ENCODE results near the gene PDE9A. TPM values are rescaled to one million over a fixed set of nuclear protein-coding genes. Genes with fewer than 3 reads are reported as not detected.

PDE9A gene
- total RNA-seq, 4 donors from 2014 or later: 6.9 to 13.0 (median 11.1) TPM

DNA sequence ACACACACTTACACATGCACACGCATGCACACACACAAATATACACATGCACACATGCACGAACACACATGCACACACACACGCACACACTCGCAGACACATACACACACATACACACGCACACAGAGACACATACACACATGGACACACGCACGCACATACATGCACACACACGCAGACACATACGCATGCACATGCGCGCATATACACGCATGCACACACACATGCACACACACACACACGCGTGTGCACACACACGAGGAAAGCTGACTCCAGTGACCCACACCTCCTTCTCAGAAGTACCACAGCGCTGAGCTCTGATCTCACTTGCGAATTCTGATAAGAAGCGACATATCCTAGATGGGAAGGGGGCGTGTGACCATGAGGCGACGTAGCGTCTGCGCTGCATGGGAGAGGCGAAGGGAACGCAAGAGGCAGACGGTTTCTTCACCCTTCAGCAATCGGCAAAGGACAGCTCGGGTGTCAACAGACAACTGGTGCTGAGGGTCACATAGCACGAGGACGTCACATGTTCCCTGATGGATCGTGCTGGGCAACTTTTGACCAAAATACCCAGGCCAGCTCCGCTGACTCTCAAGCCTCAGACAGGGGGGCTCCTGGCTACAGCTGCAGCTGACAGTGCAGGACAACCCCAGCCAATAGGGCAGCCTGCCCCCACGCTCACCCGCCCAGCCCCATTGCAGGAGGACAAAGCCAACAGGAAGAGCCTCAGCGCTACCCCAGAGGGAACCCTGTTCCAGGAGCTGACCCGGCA, 16.0 kb upstream of the PDE9A start:
- DNase-seq: no peak
- no peak overlapping the region for H3K4me3 ChIP-seq (replicated peaks in 1 of 3)
- TF ChIP-seq CTCF (IDR thresholded peaks at IDR 0.05): no peak
- no peak for TF ChIP-seq POLR2A (IDR thresholded peaks at IDR 0.05)
- no peak overlapping the region for H3K27ac ChIP-seq
- no peaks in the 10 kb centered on the region for H3K27me3 ChIP-seq
- no peaks in the 10 kb centered on the region for H3K36me3 ChIP-seq
- no peaks in the 10 kb centered on the region for H3K9me3 ChIP-seq
- intact Hi-C loops (cut with DNase I): loop anchor here (10.0 kb wide), 1 partner anchor 57 kb away; no protein-coding TSS in a partner anchor
- WGBS, 2 donors: 85 to 88% methylated on average over 36 of the region's 36 CpGs
- peaks cover 9 to 13% of the 10 kb centered on the region in 2 donors for H3K4me1 ChIP-seq

- no peak for DNase-seq
- Histone ChIP-seq H3K27me3 (no peaks in the 10 kb centered on the region), H3K4me1 (peaks cover 9 to 13% of the 10 kb centered on the region in 2 donors), H3K27ac (no peak overlapping the region), H3K9me3 (no peaks in the 10 kb centered on the region), H3K4me3 (replicated peaks in 1 of 3) (no peak overlapping the region), H3K36me3 (no peaks in the 10 kb centered on the region)
- WGBS, 2 donors: 58 to 65% methylated on average over 13 to 19 of the region's 19 CpGs
- no peak for TF ChIP-seq POLR2A (IDR thresholded peaks at IDR 0.05)
- intact Hi-C loops (cut with DNase I): loop anchor here (10.0 kb wide), 1 partner anchor 56 kb away; no protein-coding TSS in a partner anchor
These were observed 15.1 kb upstream of the PDE9A start for GRCh38 chr21:42638266-42638863.

DNA sequence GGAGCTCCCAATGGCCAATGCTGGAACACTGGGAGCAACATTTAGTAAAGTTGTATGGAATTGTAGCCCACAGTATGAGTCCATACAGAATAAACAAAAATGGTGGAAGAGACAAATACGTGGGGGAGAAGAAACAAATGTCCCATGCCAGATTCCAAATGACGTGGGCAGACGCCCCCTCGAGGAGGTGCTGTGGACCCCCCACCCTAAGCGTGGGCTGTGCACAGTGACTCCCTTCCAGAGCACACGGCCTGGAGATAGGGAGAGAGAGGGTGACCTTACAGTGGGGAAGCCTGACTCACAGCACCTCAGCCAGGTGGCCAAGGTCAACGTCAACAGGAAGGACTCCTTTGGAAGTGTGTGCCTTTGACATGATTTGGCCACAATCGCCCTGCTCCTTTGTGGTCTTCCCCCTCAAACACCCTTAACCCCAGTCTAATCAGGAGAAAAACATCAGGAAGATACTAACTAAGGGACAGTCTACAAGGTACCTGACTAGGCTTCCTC, 13.7 kb upstream of the PDE9A start:
- DNase-seq: no peak
- H3K4me3 ChIP-seq (replicated peaks in 1 of 3): no peak overlapping the region
- no peaks in the 10 kb centered on the region for H3K27me3 ChIP-seq
- H3K4me1 ChIP-seq: peaks cover 9 to 13% of the 10 kb centered on the region in 2 donors
- WGBS, 2 donors: 89 to 97% methylated on average over 8 of the region's 8 CpGs
- H3K27ac ChIP-seq: no peak overlapping the region
- TF ChIP-seq POLR2A (IDR thresholded peaks at IDR 0.05) (no peak), CTCF (IDR thresholded peaks at IDR 0.05) (no peak)
- intact Hi-C loops (cut with DNase I): loop anchor here (10.0 kb wide), 2 partner anchors 45 to 55 kb away; no protein-coding TSS in a partner anchor
- H3K36me3 ChIP-seq: no peaks in the 10 kb centered on the region
- no peaks in the 10 kb centered on the region for H3K9me3 ChIP-seq

DNA sequence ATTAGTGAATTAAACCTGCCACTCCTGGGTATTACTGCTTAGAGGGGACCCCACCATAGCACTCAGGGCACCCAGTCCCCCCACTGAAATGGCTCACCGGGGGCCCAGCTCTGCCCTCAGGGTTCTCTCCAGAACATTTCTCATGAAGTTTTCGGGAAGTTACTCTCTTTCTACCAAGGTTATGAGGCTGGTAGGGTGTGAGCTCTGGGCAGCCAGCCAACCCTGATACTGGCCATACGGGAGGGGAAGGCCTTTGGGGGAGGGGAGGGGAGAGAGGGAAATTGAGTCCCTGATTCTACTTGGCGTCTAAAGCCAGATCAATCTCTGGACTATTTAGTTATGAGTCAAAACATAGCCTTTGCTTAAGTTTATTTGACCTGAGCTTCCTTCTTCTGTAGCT, 12.9 kb upstream of the PDE9A start:
- TF ChIP-seq CTCF (IDR thresholded peaks at IDR 0.05) (no peak), POLR2A (IDR thresholded peaks at IDR 0.05) (no peak)
- Histone ChIP-seq H3K36me3 (no peaks in the 10 kb centered on the region), H3K4me1 (peaks cover 9 to 13% of the 10 kb centered on the region in 2 donors), H3K9me3 (no peaks in the 10 kb centered on the region), H3K27me3 (no peaks in the 10 kb centered on the region), H3K27ac (no peak overlapping the region), H3K4me3 (replicated peaks in 1 of 3) (no peak overlapping the region)
- DNase-seq: peak in 1 of 2 donors; percentile 13
- 27% methylated on average over 4 of the region's 4 CpGs for WGBS, 2 donors
- intact Hi-C loops (cut with DNase I): loop anchor here (10.0 kb wide), 1 partner anchor 46 kb away; no protein-coding TSS in a partner anchor

GRCh38 chr21:42641311-42642218, 11.9 kb upstream of the PDE9A start:
- intact Hi-C loops (cut with DNase I): loop anchor here (10.0 kb wide), 1 partner anchor 47 kb away; no protein-coding TSS in a partner anchor
- Histone ChIP-seq H3K36me3 (no peaks in the 10 kb centered on the region), H3K27me3 (no peaks in the 10 kb centered on the region), H3K27ac (no peak overlapping the region), H3K4me3 (replicated peaks in 1 of 3) (no peak overlapping the region), H3K9me3 (no peaks in the 10 kb centered on the region), H3K4me1 (peaks cover 9 to 13% of the 10 kb centered on the region in 2 donors)
- 46 to 50% methylated on average over 24 of the region's 24 CpGs for WGBS, 2 donors
- DNase-seq: peak; percentile 14 to 15
- TF ChIP-seq CTCF (IDR thresholded peaks at IDR 0.05) (no peak), POLR2A (IDR thresholded peaks at IDR 0.05) (no peak)
